BLaER1 (cell line): ENCODE data around the gene PPP1R7.

Experiments used
- H3K27ac ChIP-seq: shearing (Covaris generic); formaldehyde crosslinking; 2 replicates; pipeline ENCODE4 v1.8.1; 2022
- H3K27me3 ChIP-seq: shearing (Covaris generic); formaldehyde crosslinking; 2 replicates; pipeline ENCODE4 v1.8.1; 2022
- H3K36me3 ChIP-seq: shearing (Covaris generic); formaldehyde crosslinking; 2 replicates; pipeline ENCODE4 v1.8.1; 2022
- H3K4me1 ChIP-seq: shearing (Covaris generic); formaldehyde crosslinking; 2 replicates; pipeline ENCODE4 v1.8.1; 2022
- H3K4me2 ChIP-seq: shearing (Covaris generic); formaldehyde crosslinking; 2 replicates; pipeline ENCODE4 v1.8.1; 2022
- H3K4me3 ChIP-seq: shearing (Covaris generic); formaldehyde crosslinking; 2 replicates; pipeline ENCODE4 v1.8.1; 2022
- H3K9ac ChIP-seq: shearing (Covaris generic); formaldehyde crosslinking; 2 replicates; pipeline ENCODE4 v1.8.1; 2022
- H3K9me3 ChIP-seq: shearing (Covaris generic); formaldehyde crosslinking; 2 replicates; pipeline ENCODE4 v1.8.1; 2022
- H4K20me1 ChIP-seq: shearing (Covaris generic); formaldehyde crosslinking; 2 replicates; pipeline ENCODE4 v1.8.1; 2022
- Cebpa-rat ChIP-seq: shearing (Covaris generic); IDR thresholded peaks from 2 replicates; pipeline ENCODE4 v1.8.1; 2022

Gene PPP1R7

DNA sequence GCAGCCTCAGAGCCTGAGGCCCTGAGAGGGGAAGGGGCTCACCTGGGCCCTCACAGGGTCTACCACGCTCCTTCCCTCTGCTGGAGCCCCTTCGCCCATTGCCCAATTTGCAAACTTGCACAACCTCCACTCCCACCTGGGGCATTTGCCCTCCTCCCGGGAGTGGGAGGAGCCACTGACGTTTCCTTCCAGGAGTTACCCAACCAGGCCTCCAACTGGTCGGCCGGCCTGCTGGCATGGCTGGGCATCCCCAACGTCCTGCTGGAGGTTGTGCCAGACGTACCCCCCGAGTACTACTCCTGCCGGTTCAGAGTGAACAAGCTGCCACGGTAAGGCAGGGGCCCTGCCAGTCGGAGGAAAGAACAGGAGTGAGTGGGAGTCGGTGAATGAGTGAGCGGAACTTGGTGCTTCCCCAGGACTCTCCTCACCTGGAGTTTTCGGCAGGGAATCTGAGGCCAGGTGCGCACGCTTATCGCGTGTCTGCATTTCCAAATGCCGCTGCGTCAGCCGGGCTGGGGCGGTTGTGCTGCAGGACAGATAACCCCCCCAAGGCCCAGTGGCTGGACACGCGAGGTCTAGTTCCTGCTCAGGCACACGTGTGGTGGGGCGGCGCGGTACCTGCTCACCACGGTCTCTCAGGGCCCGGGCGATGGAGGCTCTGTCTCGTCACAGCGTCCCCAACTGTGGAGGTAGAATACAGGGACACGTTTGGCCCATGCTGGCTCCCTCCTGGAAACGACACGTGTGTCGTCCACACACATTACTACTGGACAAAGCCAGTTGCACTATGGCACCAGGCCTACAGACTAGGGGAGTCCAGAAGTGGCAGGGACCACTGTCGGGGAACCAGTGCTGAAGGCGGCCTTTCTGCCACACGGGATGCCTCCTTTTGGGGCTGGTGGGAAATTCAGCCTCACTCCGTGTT, 49.9 kb downstream of the PPP1R7 start:
- H3K27me3 ChIP-seq, result no peaks in the 10 kb centered on the region
- no peaks in the 10 kb centered on the region for H4K20me1 ChIP-seq
- H3K4me3 ChIP-seq, result no peak overlapping the region
- H3K9me3 ChIP-seq, result no peaks in the 10 kb centered on the region
- no peak overlapping the region for H3K9ac ChIP-seq
- H3K27ac ChIP-seq, result no peak overlapping the region
- no peak overlapping the region for H3K4me2 ChIP-seq
- peaks cover 9% of the 10 kb centered on the region; the same call in 1 of the 2 replicates for H3K4me1 ChIP-seq
- no peaks in the 10 kb centered on the region for H3K36me3 ChIP-seq
- no peak for TF ChIP-seq Cebpa-rat

DNA sequence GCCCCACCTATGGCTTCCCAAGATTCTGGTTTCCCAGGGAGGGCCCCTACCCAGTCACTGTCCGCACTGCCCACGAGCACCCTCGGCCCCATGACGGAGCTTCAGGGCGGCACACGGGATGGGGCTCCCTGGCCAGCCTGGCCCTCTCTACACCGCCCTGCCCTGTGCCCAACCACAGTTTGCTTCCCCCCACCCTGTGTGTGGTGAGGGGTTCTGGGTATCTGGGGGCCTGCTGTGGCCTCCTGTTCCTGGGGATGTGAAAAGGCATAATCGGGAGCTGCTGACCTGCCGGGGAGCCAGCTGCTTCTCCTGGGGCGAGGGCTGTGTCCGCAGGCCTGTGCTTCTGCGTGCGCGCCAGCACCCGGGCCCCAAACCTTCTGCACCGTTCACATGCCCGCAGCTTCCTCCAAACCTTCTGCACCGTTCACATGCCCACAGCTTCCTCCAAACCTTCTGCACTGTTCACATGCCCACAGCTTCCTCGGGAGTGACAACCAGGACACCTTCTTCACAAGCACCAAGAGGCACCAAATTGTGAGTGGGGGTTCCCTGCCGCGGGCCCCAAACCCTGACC, 50.6 kb downstream of the PPP1R7 start:
- Histone ChIP-seq H4K20me1 (no peaks in the 10 kb centered on the region), H3K4me1 (peaks cover 9% of the 10 kb centered on the region; the same call in 1 of the 2 replicates), H3K27ac (no peak overlapping the region), H3K4me3 (no peak overlapping the region), H3K4me2 (no peak overlapping the region; the same call in 1 of the 2 replicates), H3K9me3 (no peaks in the 10 kb centered on the region), H3K9ac (no peak overlapping the region), H3K36me3 (no peaks in the 10 kb centered on the region), H3K27me3 (no peaks in the 10 kb centered on the region)
- no peak for TF ChIP-seq Cebpa-rat

GRCh38 chr2:241201445-241202267, 51.4 kb downstream of the PPP1R7 start:
- H3K4me1 ChIP-seq, result peaks cover 9% of the 10 kb centered on the region; the same call in 1 of the 2 replicates
- no peak overlapping the region for H3K27ac ChIP-seq
- TF ChIP-seq Cebpa-rat, result no peak
- H3K36me3 ChIP-seq, result no peaks in the 10 kb centered on the region
- H3K9me3 ChIP-seq, result no peaks in the 10 kb centered on the region
- no peak overlapping the region; the same call in 1 of the 2 replicates for H3K4me2 ChIP-seq
- no peaks in the 10 kb centered on the region for H3K27me3 ChIP-seq
- H4K20me1 ChIP-seq, result no peaks in the 10 kb centered on the region
- no peak overlapping the region for H3K4me3 ChIP-seq
- no peak overlapping the region for H3K9ac ChIP-seq

DNA sequence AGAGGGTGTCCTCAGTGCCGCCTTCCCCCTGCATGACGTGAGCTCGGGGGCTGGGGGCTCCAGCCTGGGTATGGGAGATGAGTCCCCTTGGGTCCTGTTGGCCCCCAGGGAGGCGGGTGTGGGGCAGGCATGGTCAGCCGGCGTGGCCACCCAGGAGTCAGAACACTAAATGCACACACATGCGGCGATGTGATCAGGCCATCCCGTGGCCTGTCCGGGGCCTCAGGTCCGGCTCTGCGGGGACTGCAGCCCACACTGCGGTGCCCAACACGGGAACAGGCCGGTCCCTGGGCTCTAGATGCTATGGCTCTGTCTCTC, 52.0 kb downstream of the PPP1R7 start:
- Histone ChIP-seq H3K9me3 (no peaks in the 10 kb centered on the region), H3K36me3 (no peaks in the 10 kb centered on the region), H3K27ac (no peak overlapping the region), H3K4me2 (no peak overlapping the region), H3K27me3 (no peaks in the 10 kb centered on the region), H3K4me3 (no peak overlapping the region), H3K9ac (no peak overlapping the region), H3K4me1 (peaks cover 9% of the 10 kb centered on the region; the same call in 1 of the 2 replicates), H4K20me1 (no peaks in the 10 kb centered on the region)
- no peak for TF ChIP-seq Cebpa-rat

- no peak overlapping the region for H3K4me2 ChIP-seq
- H3K9ac ChIP-seq, result no peak overlapping the region
- no peak for TF ChIP-seq Cebpa-rat
- no peaks in the 10 kb centered on the region for H3K27me3 ChIP-seq
- no peak overlapping the region for H3K4me3 ChIP-seq
- H3K4me1 ChIP-seq, result peaks cover 9% of the 10 kb centered on the region; the same call in 1 of the 2 replicates
- H3K27ac ChIP-seq, result no peak overlapping the region
- H3K9me3 ChIP-seq, result no peaks in the 10 kb centered on the region
- 0 out of 2 replicates have a peak, but pooled peaks cover under 1% of the 10 kb centered on the region for H4K20me1 ChIP-seq
- no peaks in the 10 kb centered on the region for H3K36me3 ChIP-seq
These were observed 52.4 kb downstream of the PPP1R7 start for GRCh38 chr2:241202681-241203080.

DNA sequence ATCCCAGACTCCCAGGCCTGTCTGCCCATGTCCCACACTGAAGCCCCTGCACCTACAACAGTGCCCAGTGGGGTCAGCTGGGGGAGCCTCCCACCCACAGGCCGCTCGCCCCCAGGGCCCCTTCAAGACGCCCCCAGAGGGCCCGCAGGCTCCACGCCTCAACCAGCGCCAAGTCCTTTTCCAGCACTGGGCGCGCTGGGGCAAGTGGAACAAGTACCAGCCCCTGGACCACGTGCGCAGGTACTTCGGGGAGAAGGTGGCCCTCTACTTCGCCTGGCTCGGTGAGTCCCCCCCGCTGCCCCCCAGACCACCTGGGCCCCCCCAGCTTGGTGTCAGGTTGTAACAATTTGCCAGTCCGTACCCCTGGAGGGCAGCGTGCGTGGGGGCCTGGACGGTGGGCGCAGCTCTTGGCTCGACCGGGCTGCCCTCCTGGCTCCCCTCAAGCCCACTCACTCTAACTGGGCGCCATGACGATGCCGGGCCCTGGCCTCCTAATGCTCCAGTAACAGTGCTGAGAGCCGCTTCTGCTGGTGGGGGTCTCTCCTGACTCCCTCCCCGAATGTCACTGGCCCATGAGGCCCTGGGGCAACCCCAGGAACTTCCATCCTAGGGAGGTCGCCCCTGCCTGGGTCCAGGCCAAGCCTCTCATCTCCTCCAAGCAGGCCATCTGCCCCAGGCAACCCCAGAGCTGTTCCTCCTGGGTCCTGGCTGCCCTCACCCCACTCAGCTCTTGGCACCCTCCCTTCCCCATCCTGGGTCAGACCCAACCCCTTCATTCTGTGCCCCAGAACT, 53.1 kb downstream of the PPP1R7 start:
- Histone ChIP-seq H4K20me1 (0 out of 2 replicates have a peak, but pooled peaks cover 4% of the 10 kb centered on the region), H3K27me3 (no peaks in the 10 kb centered on the region), H3K4me3 (no peak overlapping the region), H3K27ac (no peak overlapping the region), H3K36me3 (no peaks in the 10 kb centered on the region), H3K9me3 (no peaks in the 10 kb centered on the region), H3K4me2 (no peak overlapping the region), H3K9ac (no peak overlapping the region), H3K4me1 (peaks cover 9% of the 10 kb centered on the region; the same call in 1 of the 2 replicates)
- TF ChIP-seq Cebpa-rat, result no peak

DNA sequence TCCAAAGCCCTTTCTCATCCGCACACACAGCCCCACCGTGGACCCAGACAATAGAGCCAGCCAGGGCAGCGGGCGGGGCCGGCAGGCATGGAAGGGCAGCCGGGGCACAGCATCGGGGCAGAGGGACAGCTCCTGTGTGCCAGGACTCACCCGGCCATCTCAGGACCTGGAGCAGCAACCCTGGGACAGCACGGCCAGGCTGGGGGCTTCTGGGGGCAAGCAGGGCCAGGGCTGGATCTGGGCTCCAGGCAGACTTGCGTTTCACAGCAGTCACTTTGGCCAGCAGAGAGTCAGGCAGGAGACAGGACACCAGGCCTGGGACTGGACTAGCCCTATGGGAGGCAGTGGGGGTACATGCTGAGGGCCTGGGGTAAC, 53.7 kb downstream of the PPP1R7 start:
- Histone ChIP-seq H3K9me3 (no peaks in the 10 kb centered on the region), H3K27me3 (no peaks in the 10 kb centered on the region), H3K4me3 (no peak overlapping the region), H3K27ac (no peak overlapping the region), H3K36me3 (no peaks in the 10 kb centered on the region), H3K4me1 (peaks cover 9% of the 10 kb centered on the region; the same call in 1 of the 2 replicates), H3K4me2 (no peak overlapping the region), H4K20me1 (0 out of 2 replicates have a peak, but pooled peaks cover 4% of the 10 kb centered on the region), H3K9ac (no peak overlapping the region)
- no peak for TF ChIP-seq Cebpa-rat

GRCh38 chr2:241204490-241204889, 54.2 kb downstream of the PPP1R7 start:
- H3K4me3 ChIP-seq, result no peak overlapping the region
- H3K9ac ChIP-seq, result no peak overlapping the region
- no peak for TF ChIP-seq Cebpa-rat

GRCh38 chr2:241205086-241205485, 54.8 kb downstream of the PPP1R7 start:
- H3K9ac ChIP-seq, result no peak overlapping the region
- no peak for TF ChIP-seq Cebpa-rat
- no peak overlapping the region for H3K27ac ChIP-seq
- H3K9me3 ChIP-seq, result no peaks in the 10 kb centered on the region
- peaks cover 9% of the 10 kb centered on the region; the same call in 1 of the 2 replicates for H3K4me1 ChIP-seq
- H4K20me1 ChIP-seq, result 0 out of 2 replicates have a peak, but pooled peaks cover 4% of the 10 kb centered on the region
- H3K27me3 ChIP-seq, result no peaks in the 10 kb centered on the region
- no peaks in the 10 kb centered on the region for H3K36me3 ChIP-seq
- H3K4me3 ChIP-seq, result no peak overlapping the region
- no peak overlapping the region for H3K4me2 ChIP-seq

More at GRCh38 chr2:241204490-241204889, 54.2 kb downstream of the PPP1R7 start:
- Histone ChIP-seq H3K27me3 (no peaks in the 10 kb centered on the region), H3K27ac (no peak overlapping the region), H3K4me2 (no peak overlapping the region), H3K4me1 (peaks cover 9% of the 10 kb centered on the region; the same call in 1 of the 2 replicates), H3K9me3 (no peaks in the 10 kb centered on the region), H3K36me3 (no peaks in the 10 kb centered on the region), H4K20me1 (0 out of 2 replicates have a peak, but pooled peaks cover 4% of the 10 kb centered on the region)
